Activated T-helper 2 cell treated with anti-CD3 and anti-CD28 coated beads, Interferon-gamma antibody, Interleukin-2, Interleukin-4, amounts not matched to agents 10 μg/mL and 5 μg/mL and 100 μg/mL, durations not matched to agents 14 hours and 24 hours and 36 hours (primary cell): ENCODE data around the gene CCNY. TPM values are rescaled to one million over a fixed set of nuclear protein-coding genes. Genes with fewer than 3 reads are reported as not detected.

Experiments used
- DNase-seq: peaks from one replicate; pipeline ENCODE4 v3.0.0; 2021; ENCODE audit warnings: low spot score
- H3K27ac Mint-ChIP-seq: one replicate; pipeline ENCODE4 v1.8.0; 2021; ENCODE audit warnings: mixed read lengths
- H3K27me3 Mint-ChIP-seq: one replicate; pipeline ENCODE4 v1.8.0; 2021; ENCODE audit warnings: low read depth, mixed read lengths
- H3K36me3 Mint-ChIP-seq: one replicate; pipeline ENCODE4 v1.8.0; 2021; ENCODE audit warnings: low read depth, mixed read lengths
- H3K4me1 Mint-ChIP-seq: one replicate; pipeline ENCODE4 v1.8.0; 2021; ENCODE audit warnings: low read depth, mixed read lengths
- H3K4me3 Mint-ChIP-seq: one replicate; pipeline ENCODE4 v1.8.0; 2021; ENCODE audit warnings: low read depth, mild to moderate bottlenecking, moderate library complexity, mixed read lengths
- H3K9me3 Mint-ChIP-seq: one replicate; pipeline ENCODE4 v1.8.0; 2021; ENCODE audit warnings: mixed read lengths
- intact Hi-C: fragments of 100-400 bp; cut with micrococcal nuclease; formaldehyde crosslinking; loops from one replicate; pipeline ENCODE4 v1.15.1; 2023
- total RNA-seq: library from RNA; stranded (reverse); gene quantifications from 2 replicates; pipeline ENCODE4 v1.2.3, GENCODE V29; 2022

Gene CCNY
- total RNA-seq, 1 donor from 2014 or later, result 60.4 TPM

DNA sequence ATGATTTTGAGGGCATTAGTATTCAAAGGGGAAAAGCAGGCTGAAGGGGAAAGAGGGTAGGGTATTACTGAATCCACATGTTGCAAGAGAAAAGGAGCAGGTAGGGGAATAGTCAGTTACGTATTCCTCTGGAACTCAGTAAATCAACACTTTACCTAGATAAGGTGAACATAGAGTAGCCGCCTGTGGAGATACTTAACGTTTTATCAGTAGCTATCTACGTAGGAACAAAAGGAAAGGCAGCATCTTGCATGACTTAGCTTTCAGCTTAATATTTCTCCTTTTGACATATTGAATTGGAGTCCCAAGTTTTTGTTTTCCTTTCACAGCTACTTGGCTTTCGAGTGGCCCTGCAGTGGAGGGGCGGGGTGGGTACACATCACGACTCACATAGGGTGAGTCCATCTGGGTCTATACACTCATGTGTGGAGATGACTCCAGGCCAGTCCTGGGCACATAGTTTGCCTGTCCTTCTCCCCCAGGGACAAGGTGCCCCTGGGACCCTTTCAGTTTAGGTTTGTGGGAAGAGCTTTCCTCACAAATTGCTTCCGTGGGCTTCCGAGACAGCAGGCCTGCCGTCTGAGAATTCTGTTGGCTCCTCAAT is 48.1 kb downstream of the CCNY start:
- Mint-ChIP-seq H3K4me3 (no peak overlapping the region), H3K4me1 (peaks cover 16% of the 10 kb centered on the region), H3K27ac (no peak overlapping the region), H3K9me3 (peaks cover 4% of the 10 kb centered on the region), H3K36me3 (peaks cover 6% of the 10 kb centered on the region), H3K27me3 (no peaks in the 10 kb centered on the region)
- DNase-seq, result no peak
- intact Hi-C loops, result no loop called here

DNA sequence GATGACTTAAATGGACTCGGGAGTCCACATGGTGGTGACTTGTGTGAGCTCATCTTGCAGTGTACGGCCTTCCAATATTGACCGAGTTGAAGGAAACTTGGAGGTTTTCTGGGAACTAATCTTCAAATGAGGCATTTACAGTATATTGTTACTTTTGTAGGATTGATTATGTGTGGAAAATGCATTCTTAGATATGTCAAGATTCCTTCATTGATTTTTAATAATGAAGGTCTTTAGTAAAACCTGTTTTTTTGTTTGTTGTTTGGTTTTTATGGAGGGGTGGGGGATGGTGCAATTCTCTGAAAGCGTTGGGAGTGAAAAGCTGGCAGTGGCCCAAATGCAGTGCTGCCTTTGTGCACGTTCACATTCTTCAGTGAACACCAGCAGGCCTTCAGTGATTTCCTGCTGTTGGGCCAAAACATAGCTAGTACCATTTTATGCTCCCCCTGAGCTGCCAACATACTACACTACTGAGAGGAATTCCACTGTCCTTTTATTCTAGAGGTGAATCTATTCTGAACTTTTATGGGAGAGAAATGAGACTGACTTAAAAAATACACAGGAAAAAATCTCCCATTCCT is 50.4 kb downstream of the CCNY start:
- H3K9me3 Mint-ChIP-seq, result peaks cover 25% of the 10 kb centered on the region

DNA sequence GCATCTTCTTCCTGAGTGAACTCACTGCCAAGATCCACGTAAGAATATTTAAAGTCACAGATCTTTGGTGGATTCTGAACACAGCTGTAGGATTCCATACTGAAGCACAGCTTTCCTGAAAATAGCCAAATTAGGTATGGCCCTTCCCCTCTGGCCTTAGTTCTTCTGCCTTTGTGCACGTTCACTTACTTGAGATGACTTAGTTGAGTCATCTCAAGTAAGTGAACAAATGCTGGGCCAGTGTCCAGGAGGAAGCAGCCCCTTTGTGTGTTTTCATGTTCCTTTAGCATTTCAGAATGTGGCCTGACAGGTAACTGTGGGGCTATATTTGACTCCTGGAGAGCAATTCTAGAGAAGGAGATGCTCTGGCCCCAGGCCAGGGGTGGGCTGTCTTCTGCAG is 51.5 kb downstream of the CCNY start:
- H3K36me3 Mint-ChIP-seq, result peaks cover 18% of the 10 kb centered on the region
- H3K4me3 Mint-ChIP-seq, result no peak overlapping the region
- intact Hi-C loops, result no loop called here
- H3K4me1 Mint-ChIP-seq, result peaks cover 9% of the 10 kb centered on the region
- H3K27ac Mint-ChIP-seq, result no peak overlapping the region
- peaks cover 27% of the 10 kb centered on the region for H3K9me3 Mint-ChIP-seq
- DNase-seq, result no peak
- H3K27me3 Mint-ChIP-seq, result no peaks in the 10 kb centered on the region

More for the DNA sequence above, 50.4 kb downstream of the CCNY start:
- H3K4me1 Mint-ChIP-seq, result peaks cover 9% of the 10 kb centered on the region
- peaks cover 16% of the 10 kb centered on the region for H3K36me3 Mint-ChIP-seq
- intact Hi-C loops, result no loop called here
- H3K27me3 Mint-ChIP-seq, result no peaks in the 10 kb centered on the region
- no peak for DNase-seq
- H3K27ac Mint-ChIP-seq, result no peak overlapping the region
- H3K4me3 Mint-ChIP-seq, result no peak overlapping the region

DNA sequence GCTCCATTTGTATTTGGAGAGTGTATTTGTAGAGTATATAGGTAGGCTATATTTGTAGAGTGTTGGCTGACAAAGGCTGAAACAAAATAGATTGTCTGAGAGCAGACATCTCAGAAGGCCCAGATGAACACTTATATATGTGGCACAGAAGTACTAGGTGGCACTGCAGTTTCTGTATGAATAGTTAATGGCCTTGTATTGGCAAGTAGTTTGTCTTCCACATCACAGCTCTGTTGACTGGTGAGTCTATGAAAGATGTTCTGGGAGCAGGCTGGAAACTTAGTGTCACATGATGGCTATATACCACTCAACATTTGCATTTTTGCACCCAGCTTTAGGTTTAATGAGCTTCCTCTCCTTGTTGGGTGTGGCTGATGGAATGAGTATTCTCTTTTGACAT is 51.9 kb downstream of the CCNY start:
- intact Hi-C loops, result no loop called here
- Mint-ChIP-seq H3K27ac (no peak overlapping the region), H3K9me3 (peaks cover 27% of the 10 kb centered on the region), H3K4me3 (no peak overlapping the region), H3K36me3 (peaks cover 18% of the 10 kb centered on the region), H3K27me3 (no peaks in the 10 kb centered on the region), H3K4me1 (peaks cover 9% of the 10 kb centered on the region)
- no peak for DNase-seq

DNA sequence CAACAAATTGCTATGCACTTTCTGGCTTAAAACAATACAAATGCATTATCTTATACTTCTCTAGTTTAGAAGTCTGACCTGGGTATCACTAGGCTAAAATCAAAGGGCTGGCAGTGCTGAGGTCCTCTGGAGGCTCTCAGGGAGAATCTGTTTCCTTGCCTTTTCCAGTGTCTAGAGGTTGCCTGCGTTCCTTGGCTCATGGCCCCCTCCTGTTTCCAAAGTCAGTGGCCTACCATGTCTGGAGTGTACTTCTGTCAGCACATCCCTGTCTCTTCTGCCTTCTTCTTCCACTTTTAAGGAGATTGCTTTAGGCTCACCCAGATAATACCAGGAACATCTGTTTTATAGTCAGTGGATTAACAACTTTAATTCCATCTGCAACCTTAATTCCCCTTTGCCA is 52.4 kb downstream of the CCNY start:
- Mint-ChIP-seq H3K27me3 (no peaks in the 10 kb centered on the region), H3K36me3 (peaks cover 18% of the 10 kb centered on the region), H3K4me3 (no peak overlapping the region), H3K27ac (no peak overlapping the region), H3K9me3 (peaks cover 27% of the 10 kb centered on the region), H3K4me1 (peaks cover 9% of the 10 kb centered on the region)
- intact Hi-C loops, result no loop called here
- DNase-seq, result no peak

- intact Hi-C loops, result no loop called here
- Mint-ChIP-seq H3K27me3 (no peaks in the 10 kb centered on the region), H3K9me3 (peaks cover 27% of the 10 kb centered on the region), H3K27ac (no peak overlapping the region), H3K4me1 (peaks cover 9% of the 10 kb centered on the region), H3K36me3 (peaks cover 18% of the 10 kb centered on the region), H3K4me3 (no peak overlapping the region)
- no peak for DNase-seq
These were observed 54.0 kb downstream of the CCNY start for GRCh38 chr10:35390161-35390840.

DNA sequence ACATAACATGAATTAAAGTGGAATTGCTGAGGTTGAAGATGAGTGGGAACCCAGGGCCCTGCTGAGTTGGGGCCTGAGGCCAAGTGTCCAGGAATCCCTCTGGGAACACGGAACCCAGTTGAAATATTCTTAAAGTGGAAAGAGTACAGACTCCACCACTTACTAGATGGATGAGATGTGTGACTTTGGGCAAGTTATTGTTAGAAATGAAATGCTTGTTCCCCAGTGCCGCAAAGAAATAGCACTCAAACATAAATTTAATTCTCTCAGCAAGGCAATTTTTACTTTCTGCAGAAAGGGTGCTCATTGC is 54.5 kb downstream of the CCNY start:
- Mint-ChIP-seq H3K9me3 (peaks cover 27% of the 10 kb centered on the region), H3K27ac (no peak overlapping the region), H3K36me3 (peaks cover 15% of the 10 kb centered on the region), H3K27me3 (no peaks in the 10 kb centered on the region), H3K4me3 (no peak overlapping the region), H3K4me1 (peaks cover 9% of the 10 kb centered on the region)
- no peak for DNase-seq
- intact Hi-C loops, result no loop called here

- no peak for DNase-seq
- H3K27ac Mint-ChIP-seq, result no peak overlapping the region
These were observed 55.0 kb downstream of the CCNY start for GRCh38 chr10:35391153-35391953.

GRCh38 chr10:35391954-35392262 is 55.6 kb downstream of the CCNY start:
- peaks cover 8% of the 10 kb centered on the region for H3K4me1 Mint-ChIP-seq
- no peak overlapping the region for H3K4me3 Mint-ChIP-seq
- no peak for DNase-seq
- intact Hi-C loops, result no loop called here
- no peak overlapping the region for H3K27ac Mint-ChIP-seq
- no peaks in the 10 kb centered on the region for H3K27me3 Mint-ChIP-seq
- peaks cover 27% of the 10 kb centered on the region for H3K9me3 Mint-ChIP-seq
- H3K36me3 Mint-ChIP-seq, result peaks cover 12% of the 10 kb centered on the region

More at GRCh38 chr10:35391153-35391953, 55.0 kb downstream of the CCNY start:
- peaks cover 12% of the 10 kb centered on the region for H3K36me3 Mint-ChIP-seq
- intact Hi-C loops, result no loop called here
- peaks cover 9% of the 10 kb centered on the region for H3K4me1 Mint-ChIP-seq
- H3K9me3 Mint-ChIP-seq, result peaks cover 27% of the 10 kb centered on the region
- no peak overlapping the region for H3K4me3 Mint-ChIP-seq
- H3K27me3 Mint-ChIP-seq, result no peaks in the 10 kb centered on the region

GRCh38 chr10:35392482-35393228 is 56.3 kb downstream of the CCNY start:
- Mint-ChIP-seq H3K9me3 (peaks cover 27% of the 10 kb centered on the region), H3K36me3 (peaks cover 12% of the 10 kb centered on the region), H3K27me3 (no peaks in the 10 kb centered on the region), H3K27ac (no peak overlapping the region), H3K4me3 (no peak overlapping the region), H3K4me1 (peaks cover 4% of the 10 kb centered on the region)
- intact Hi-C loops, result no loop called here
- DNase-seq, result no peak

GRCh38 chr10:35394411-35394851 is 58.1 kb downstream of the CCNY start:
- DNase-seq, result no peak
- peaks cover 12% of the 10 kb centered on the region for H3K36me3 Mint-ChIP-seq
- H3K4me3 Mint-ChIP-seq, result no peak overlapping the region
- H3K27ac Mint-ChIP-seq, result no peak overlapping the region
- peaks cover 2% of the 10 kb centered on the region for H3K4me1 Mint-ChIP-seq
- no peaks in the 10 kb centered on the region for H3K27me3 Mint-ChIP-seq
- H3K9me3 Mint-ChIP-seq, result peaks cover 23% of the 10 kb centered on the region
- intact Hi-C loops, result no loop called here

GRCh38 chr10:35394934-35395333 is 58.6 kb downstream of the CCNY start:
- intact Hi-C loops, result no loop called here
- Mint-ChIP-seq H3K9me3 (peaks cover 18% of the 10 kb centered on the region), H3K27ac (no peak overlapping the region)

More at GRCh38 chr10:35394934-35395333, 58.6 kb downstream of the CCNY start:
- Mint-ChIP-seq H3K4me3 (no peak overlapping the region), H3K4me1 (peaks cover 2% of the 10 kb centered on the region), H3K36me3 (peaks cover 12% of the 10 kb centered on the region), H3K27me3 (no peaks in the 10 kb centered on the region)
- no peak for DNase-seq
